ENCODE data around the gene TMED9.
"Not testable (repeated sequence)": the region's sequence is repeated elsewhere in the genome, so short reads cannot be mapped to it uniquely, and the experiment has no call there.

The TMED9 gene

GRCh38 chr5:177607452-177608192 is 15.6 kb downstream of the TMED9 start:
- no peak for DNase-seq

GRCh38 chr5:177608243-177609075 is 16.5 kb downstream of the TMED9 start:
- no peak for DNase-seq

GRCh38 chr5:177609076-177610059 is 17.4 kb downstream of the TMED9 start:
- DNase-seq: no peak

GRCh38 chr5:177610131-177610769 is 18.2 kb downstream of the TMED9 start:
- no peak for DNase-seq

GRCh38 chr5:177610770-177611445 is 18.9 kb downstream of the TMED9 start:
- no peak for DNase-seq

GRCh38 chr5:177611446-177612214 is 19.6 kb downstream of the TMED9 start:
- DNase-seq: no peak

GRCh38 chr5:177612215-177612673 is 20.2 kb downstream of the TMED9 start:
- no peak for DNase-seq

- DNase-seq: no peak
Measured at GRCh38 chr5:177620560-177620959, 28.6 kb downstream of the TMED9 start.

GRCh38 chr5:177624172-177624571 is 32.2 kb downstream of the TMED9 start:
- not testable (repeated sequence) for DNase-seq

- not testable (repeated sequence) for DNase-seq
Measured at GRCh38 chr5:177630186-177630585, 38.2 kb downstream of the TMED9 start.

GRCh38 chr5:177634912-177635311 is 42.9 kb downstream of the TMED9 start:
- DNase-seq: not testable (repeated sequence)

- DNase-seq: not testable (repeated sequence)
Measured at GRCh38 chr5:177645462-177645861, 53.5 kb downstream of the TMED9 start.
